ENCODE results near the gene ENG.
"Not testable (repeated sequence)": the region's sequence is repeated elsewhere in the genome, so short reads cannot be mapped to it uniquely, and the experiment has no call there.

ENG gene

GRCh38 chr9:127871531-127871930, 17.1 kb upstream of the ENG start:
- Histone ChIP-seq H3K4me1 (ENCODE audit: control insufficient read depth, insufficient read depth, low read length, poor library complexity, severe bottlenecking) (peaks cover 28% of the 10 kb centered on the region), H3K4me3 (ENCODE audit: extremely low read depth, insufficient read depth, low read length, poor library complexity, severe bottlenecking) (no peak overlapping the region), H3K36me3 (ENCODE audit: control insufficient read depth, insufficient read depth, low read length) (peaks cover 17% of the 10 kb centered on the region), H3K27ac (ENCODE audit: low read depth, low read length, severe bottlenecking) (no peak overlapping the region), H3K9me3 (ENCODE audit: control insufficient read depth, low read length) (no peaks in the 10 kb centered on the region)
- 83 to 89% methylated on average over 8 to 9 of the region's 9 CpGs for WGBS, 2 experiments (ENCODE audit: insufficient coverage in 2 of 2)

GRCh38 chr9:127870887-127871286, 16.4 kb upstream of the ENG start:
- WGBS, 2 experiments (ENCODE audit: insufficient coverage in 2 of 2): 91 to 93% methylated on average over 12 of the region's 12 CpGs
- Histone ChIP-seq H3K9me3 (ENCODE audit: control insufficient read depth, low read length) (no peaks in the 10 kb centered on the region), H3K4me1 (ENCODE audit: control insufficient read depth, insufficient read depth, low read length, poor library complexity, severe bottlenecking) (peaks cover 27% of the 10 kb centered on the region), H3K4me3 (ENCODE audit: extremely low read depth, insufficient read depth, low read length, poor library complexity, severe bottlenecking) (no peak overlapping the region), H3K27ac (ENCODE audit: low read depth, low read length, severe bottlenecking) (no peak overlapping the region), H3K36me3 (ENCODE audit: control insufficient read depth, insufficient read depth, low read length) (peaks cover 17% of the 10 kb centered on the region)

DNA sequence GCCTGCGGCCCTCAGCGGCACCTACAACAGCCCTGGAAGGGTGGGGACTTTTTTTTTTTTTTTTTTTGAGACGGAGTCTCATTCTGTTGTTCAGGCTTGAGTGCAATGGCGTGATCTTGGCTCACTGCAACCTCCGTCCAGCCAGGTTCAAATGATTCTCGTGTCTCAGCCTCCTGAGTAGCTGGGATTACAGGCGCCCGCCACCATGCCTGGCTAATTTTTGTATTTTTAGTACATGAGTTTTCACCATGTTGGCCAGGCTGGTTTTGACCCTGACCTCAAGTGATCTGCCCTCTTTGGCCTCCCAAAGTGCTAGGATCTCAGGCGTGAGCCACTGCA, 15.7 kb upstream of the ENG start:
- not testable (repeated sequence) for H3K4me3 ChIP-seq (ENCODE audit: extremely low read depth, insufficient read depth, low read length, poor library complexity, severe bottlenecking); H3K9me3 ChIP-seq (ENCODE audit: control insufficient read depth, low read length); H3K27ac ChIP-seq (ENCODE audit: low read depth, low read length, severe bottlenecking)
- Histone ChIP-seq H3K4me1 (ENCODE audit: control insufficient read depth, insufficient read depth, low read length, poor library complexity, severe bottlenecking) (peaks cover 19% of the 10 kb centered on the region), H3K36me3 (ENCODE audit: control insufficient read depth, insufficient read depth, low read length) (peaks cover 17% of the 10 kb centered on the region)
- WGBS, 2 experiments (ENCODE audit: insufficient coverage in 2 of 2): 76 to 86% methylated on average over 6 to 8 of the region's 9 CpGs

DNA sequence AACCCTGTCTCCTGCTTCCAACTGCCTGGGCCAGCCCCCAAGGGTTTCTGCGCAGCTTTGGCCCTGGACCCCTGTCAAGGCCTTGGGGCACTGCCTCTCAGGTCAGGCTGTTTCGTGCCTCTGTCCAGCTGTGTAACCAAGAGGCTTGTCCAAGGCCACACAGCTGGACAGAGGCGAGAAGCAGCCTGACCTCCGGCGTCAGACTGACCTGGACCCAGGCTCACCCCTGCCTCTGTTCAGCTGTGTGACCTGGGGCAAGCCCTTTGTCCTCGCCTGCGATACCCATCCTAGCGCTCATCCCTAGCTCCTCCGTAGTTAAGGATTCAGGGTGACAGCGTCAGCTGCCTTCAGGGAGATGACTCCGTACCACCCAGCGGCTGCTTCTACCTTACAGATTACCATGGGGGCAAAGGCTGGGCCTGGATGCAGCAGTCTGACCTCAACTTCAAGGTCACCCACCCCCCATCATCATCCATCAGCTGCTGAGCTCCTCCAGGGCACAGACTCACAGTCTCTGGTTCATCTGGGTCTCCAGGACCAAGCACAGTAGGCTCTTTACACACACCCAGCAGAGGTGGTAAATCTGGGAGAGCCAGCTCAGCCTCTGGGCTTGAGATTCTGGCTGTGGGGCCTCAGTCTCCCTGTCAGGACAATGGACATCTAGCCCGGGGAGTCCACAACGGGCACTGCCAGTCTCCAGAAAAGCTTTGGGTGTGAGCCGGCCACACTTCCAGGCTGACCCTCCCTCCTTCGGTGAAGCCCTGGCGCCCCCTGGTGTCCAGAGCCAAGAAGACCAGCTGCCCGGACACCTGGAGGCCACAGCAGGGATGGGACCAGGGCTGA, 15.1 kb upstream of the ENG start:
- Histone ChIP-seq H3K27ac (ENCODE audit: low read depth, low read length, severe bottlenecking) (no peak overlapping the region), H3K4me1 (ENCODE audit: control insufficient read depth, insufficient read depth, low read length, poor library complexity, severe bottlenecking) (peaks cover 15% of the 10 kb centered on the region), H3K4me3 (ENCODE audit: extremely low read depth, insufficient read depth, low read length, poor library complexity, severe bottlenecking) (no peak overlapping the region), H3K9me3 (ENCODE audit: control insufficient read depth, low read length) (no peaks in the 10 kb centered on the region), H3K36me3 (ENCODE audit: control insufficient read depth, insufficient read depth, low read length) (peaks cover 17% of the 10 kb centered on the region)
- 74 to 79% methylated on average over 15 to 16 of the region's 18 CpGs for WGBS, 2 experiments (ENCODE audit: insufficient coverage in 2 of 2)

DNA sequence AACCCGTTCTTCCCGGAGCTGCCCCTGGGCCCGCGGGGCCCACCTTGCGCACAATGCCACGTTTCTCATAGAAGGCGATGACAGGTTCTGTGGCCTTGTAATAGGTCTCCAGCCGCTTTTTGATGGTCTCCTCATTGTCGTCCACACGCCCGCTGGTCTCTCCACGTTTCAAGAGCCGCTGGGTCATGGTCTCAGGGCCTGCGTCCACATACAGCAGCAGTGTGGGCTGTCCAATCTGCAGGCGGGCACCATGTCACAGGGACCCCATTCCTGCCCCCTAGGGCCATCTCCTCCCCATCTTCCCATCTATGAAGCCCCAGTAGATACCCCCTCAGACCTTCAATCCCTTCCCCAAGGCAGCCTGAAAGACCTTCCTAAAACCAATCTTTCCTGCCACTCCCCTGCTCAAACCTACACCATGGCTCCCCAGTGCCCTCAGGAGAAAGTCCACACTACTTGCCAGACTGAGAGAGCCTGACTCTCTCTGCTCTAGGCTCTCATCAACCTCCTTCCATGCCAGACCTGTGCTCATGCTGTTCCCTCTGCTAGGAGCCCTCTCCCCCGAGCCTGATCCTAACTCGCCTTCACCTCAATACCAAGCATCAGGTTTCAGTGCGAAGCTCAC, 13.9 kb upstream of the ENG start:
- Histone ChIP-seq H3K9me3 (ENCODE audit: control insufficient read depth, low read length) (no peaks in the 10 kb centered on the region), H3K4me1 (ENCODE audit: control insufficient read depth, insufficient read depth, low read length, poor library complexity, severe bottlenecking) (peaks cover 11% of the 10 kb centered on the region), H3K4me3 (ENCODE audit: extremely low read depth, insufficient read depth, low read length, poor library complexity, severe bottlenecking) (no peak overlapping the region), H3K27ac (ENCODE audit: low read depth, low read length, severe bottlenecking) (no peak overlapping the region), H3K36me3 (ENCODE audit: control insufficient read depth, insufficient read depth, low read length) (peaks cover 17% of the 10 kb centered on the region)
- 96% methylated on average over 14 to 18 of the region's 18 CpGs for WGBS, 2 experiments (ENCODE audit: insufficient coverage in 2 of 2)

GRCh38 chr9:127867356-127868277, 13.2 kb upstream of the ENG start:
- no peak overlapping the region for H3K4me3 ChIP-seq (ENCODE audit: extremely low read depth, insufficient read depth, low read length, poor library complexity, severe bottlenecking)
- H3K36me3 ChIP-seq (ENCODE audit: control insufficient read depth, insufficient read depth, low read length): peaks cover 17% of the 10 kb centered on the region
- H3K27ac ChIP-seq (ENCODE audit: low read depth, low read length, severe bottlenecking): no peak overlapping the region
- peaks cover 9% of the 10 kb centered on the region for H3K4me1 ChIP-seq (ENCODE audit: control insufficient read depth, insufficient read depth, low read length, poor library complexity, severe bottlenecking)
- no peaks in the 10 kb centered on the region for H3K9me3 ChIP-seq (ENCODE audit: control insufficient read depth, low read length)
- WGBS, 2 experiments (ENCODE audit: insufficient coverage in 2 of 2): 90 to 91% methylated on average over 23 to 26 of the region's 30 CpGs

DNA sequence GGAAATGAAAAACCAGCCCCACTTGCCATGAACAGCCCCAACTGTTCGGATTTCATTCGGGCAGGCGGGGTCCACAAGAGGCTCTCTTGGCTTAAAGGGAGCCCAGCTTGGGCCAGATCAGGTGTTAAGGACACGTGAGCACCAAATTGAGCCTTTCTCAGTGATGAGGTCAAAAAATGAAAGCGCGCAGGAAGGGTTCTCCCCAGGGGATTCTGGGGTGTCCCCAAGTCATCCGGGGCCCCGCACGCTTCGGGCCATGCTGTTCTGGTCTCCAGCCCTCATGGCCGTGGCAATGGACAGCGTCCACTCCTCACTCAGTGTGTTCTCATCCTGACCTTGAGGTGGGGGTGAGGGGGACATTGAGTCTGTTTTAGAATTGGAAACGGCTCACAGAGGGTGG, 12.1 kb upstream of the ENG start:
- H3K4me1 ChIP-seq (ENCODE audit: control insufficient read depth, insufficient read depth, low read length, poor library complexity, severe bottlenecking): peaks cover 14% of the 10 kb centered on the region
- H3K9me3 ChIP-seq (ENCODE audit: control insufficient read depth, low read length): no peaks in the 10 kb centered on the region
- H3K4me3 ChIP-seq (ENCODE audit: extremely low read depth, insufficient read depth, low read length, poor library complexity, severe bottlenecking): no peak overlapping the region
- H3K27ac ChIP-seq (ENCODE audit: low read depth, low read length, severe bottlenecking): no peak overlapping the region
- H3K36me3 ChIP-seq (ENCODE audit: control insufficient read depth, insufficient read depth, low read length): peaks cover 17% of the 10 kb centered on the region
- WGBS, 2 experiments (ENCODE audit: insufficient coverage in 2 of 2): 100% methylated on average over 10 to 11 of the region's 13 CpGs

DNA sequence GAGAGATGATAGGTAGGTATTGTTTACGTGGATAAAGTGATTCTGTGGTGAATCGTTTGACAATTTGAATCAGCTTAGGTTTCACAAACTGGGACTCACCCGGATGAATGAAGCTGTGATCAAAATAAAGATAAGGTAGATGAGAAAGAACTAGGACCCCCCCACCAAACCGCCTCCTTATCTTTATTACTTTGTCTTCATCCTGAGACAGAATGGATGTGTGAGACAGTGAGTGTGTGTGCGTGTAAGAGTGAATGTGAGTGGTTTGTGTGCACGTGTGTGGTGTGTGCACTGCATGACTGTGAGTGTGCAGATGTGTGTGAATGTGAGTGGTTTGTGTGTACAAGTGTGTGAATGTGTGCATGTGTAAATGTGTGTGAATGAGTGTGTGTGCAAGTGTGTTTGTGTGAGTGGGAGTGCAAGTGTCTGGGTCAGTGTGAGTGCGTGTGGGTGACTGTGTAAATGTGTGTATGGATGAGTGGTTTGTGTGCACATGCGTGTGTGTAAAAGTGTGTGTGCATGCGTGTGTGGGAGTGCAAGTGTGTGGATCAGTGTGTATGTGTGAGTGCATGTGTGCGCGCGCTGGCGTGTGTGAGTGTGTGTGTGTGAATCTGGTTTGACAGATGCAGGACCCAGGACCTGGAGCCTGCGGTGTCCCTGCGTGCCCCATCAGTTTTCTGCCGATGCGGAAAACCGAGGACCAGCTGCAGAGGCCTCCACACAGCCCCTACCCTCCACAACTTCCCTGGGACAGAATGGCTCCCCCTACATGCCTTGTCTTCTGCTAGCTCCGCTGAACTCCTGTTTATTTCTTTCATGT, 11.4 kb upstream of the ENG start:
- Histone ChIP-seq H3K36me3 (ENCODE audit: control insufficient read depth, insufficient read depth, low read length) (peaks cover 15% of the 10 kb centered on the region), H3K27ac (ENCODE audit: low read depth, low read length, severe bottlenecking) (no peak overlapping the region), H3K4me3 (ENCODE audit: extremely low read depth, insufficient read depth, low read length, poor library complexity, severe bottlenecking) (no peak overlapping the region), H3K4me1 (ENCODE audit: control insufficient read depth, insufficient read depth, low read length, poor library complexity, severe bottlenecking) (peaks cover 14% of the 10 kb centered on the region), H3K9me3 (ENCODE audit: control insufficient read depth, low read length) (no peaks in the 10 kb centered on the region)
- 81 to 84% methylated on average over 13 to 16 of the region's 19 CpGs for WGBS, 2 experiments (ENCODE audit: insufficient coverage in 2 of 2)

- H3K4me1 ChIP-seq (ENCODE audit: control insufficient read depth, insufficient read depth, low read length, poor library complexity, severe bottlenecking): peaks cover 14% of the 10 kb centered on the region
- no peaks in the 10 kb centered on the region for H3K9me3 ChIP-seq (ENCODE audit: control insufficient read depth, low read length)
- no peak overlapping the region for H3K4me3 ChIP-seq (ENCODE audit: extremely low read depth, insufficient read depth, low read length, poor library complexity, severe bottlenecking)
- H3K27ac ChIP-seq (ENCODE audit: low read depth, low read length, severe bottlenecking): no peak overlapping the region
- 88 to 92% methylated on average over 10 of the region's 13 CpGs for WGBS, 2 experiments (ENCODE audit: insufficient coverage in 2 of 2)
- peaks cover 4% of the 10 kb centered on the region for H3K36me3 ChIP-seq (ENCODE audit: control insufficient read depth, insufficient read depth, low read length)
These were observed 8.7 kb upstream of the ENG start for GRCh38 chr9:127863191-127863621.

All from mesodermal cell (in vitro differentiated cells).